GM20000 (cell line): ENCODE results near the gene ARHGEF26.

Experiments used
- DNase-seq: peaks from one replicate; pipeline ENCODE4 v3.0.0; 2012; ENCODE audit warnings: low spot score
- TF ChIP-seq, protein P1 (sequence below): IDR thresholded peaks from 2 replicates; pipeline ENCODE4 v1.5.1; 2012; ENCODE audit warnings: mild to moderate bottlenecking, control low read depth; ENCODE audit errors: extremely low read depth, missing control alignments

Gene ARHGEF26

DNA sequence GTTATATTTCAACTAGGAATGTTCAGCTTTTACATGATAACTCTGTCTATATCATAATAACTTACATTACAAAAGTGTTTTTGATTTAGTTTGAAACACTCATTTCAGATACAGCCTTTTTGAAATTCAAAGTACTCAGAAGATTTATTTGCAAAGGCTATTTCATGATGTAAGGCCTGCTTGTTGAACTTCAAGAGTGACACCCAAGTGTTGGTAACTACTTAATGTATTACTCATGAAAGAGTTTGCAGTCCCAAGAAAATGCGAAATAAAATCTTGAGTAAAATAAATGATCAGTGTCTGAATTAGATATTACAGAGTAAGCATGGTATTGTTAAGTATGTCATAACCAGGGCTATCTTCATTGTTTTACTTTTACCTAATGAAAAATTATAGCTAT, 35.3 kb downstream of the ARHGEF26 start:
- TF ChIP-seq, protein P1, sequence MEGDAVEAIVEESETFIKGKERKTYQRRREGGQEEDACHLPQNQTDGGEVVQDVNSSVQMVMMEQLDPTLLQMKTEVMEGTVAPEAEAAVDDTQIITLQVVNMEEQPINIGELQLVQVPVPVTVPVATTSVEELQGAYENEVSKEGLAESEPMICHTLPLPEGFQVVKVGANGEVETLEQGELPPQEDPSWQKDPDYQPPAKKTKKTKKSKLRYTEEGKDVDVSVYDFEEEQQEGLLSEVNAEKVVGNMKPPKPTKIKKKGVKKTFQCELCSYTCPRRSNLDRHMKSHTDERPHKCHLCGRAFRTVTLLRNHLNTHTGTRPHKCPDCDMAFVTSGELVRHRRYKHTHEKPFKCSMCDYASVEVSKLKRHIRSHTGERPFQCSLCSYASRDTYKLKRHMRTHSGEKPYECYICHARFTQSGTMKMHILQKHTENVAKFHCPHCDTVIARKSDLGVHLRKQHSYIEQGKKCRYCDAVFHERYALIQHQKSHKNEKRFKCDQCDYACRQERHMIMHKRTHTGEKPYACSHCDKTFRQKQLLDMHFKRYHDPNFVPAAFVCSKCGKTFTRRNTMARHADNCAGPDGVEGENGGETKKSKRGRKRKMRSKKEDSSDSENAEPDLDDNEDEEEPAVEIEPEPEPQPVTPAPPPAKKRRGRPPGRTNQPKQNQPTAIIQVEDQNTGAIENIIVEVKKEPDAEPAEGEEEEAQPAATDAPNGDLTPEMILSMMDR, result no peak

DNA sequence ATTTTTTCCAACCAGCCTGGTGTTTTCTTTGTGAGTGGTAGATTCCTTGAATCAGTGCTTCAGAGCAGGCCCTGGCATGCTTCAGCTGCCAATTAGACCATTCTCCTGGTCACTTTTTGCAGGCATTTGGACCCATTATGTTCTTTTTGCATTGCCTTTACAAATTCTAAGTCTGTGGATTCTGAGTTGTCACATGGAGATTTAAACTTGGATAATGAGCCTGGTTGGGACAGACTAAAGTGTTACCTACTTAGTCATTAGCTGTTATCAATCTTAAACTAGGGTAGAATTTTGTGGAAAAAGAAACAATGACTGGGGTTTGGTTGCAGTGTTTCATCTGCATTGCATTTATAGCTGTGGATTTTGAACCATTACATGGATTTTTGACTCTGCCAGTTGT, 40.6 kb downstream of the ARHGEF26 start:
- DNase-seq, result no peak
- TF ChIP-seq, protein P1, result no peak

More for the DNA sequence above, 35.3 kb downstream of the ARHGEF26 start:
- DNase-seq, result no peak

DNA sequence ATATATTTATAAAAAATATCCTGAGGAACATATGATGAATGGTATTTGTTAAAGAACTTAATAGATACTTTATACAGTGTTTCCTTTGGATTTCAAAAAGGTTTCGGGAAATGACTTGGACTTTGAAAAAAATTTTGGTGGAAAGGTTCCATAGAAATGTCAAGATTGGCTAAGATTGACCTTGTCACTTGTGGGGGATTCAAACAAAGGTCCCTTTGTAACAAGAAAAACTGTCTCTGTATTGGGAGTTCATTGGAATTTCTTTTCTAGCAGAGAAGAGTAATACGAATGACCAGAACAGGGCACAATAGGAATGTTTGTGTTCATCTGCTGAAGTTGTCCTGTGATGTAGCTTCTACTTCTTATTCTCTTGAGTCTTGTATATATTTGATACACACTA, 43.2 kb downstream of the ARHGEF26 start:
- TF ChIP-seq, protein P1, result no peak

DNA sequence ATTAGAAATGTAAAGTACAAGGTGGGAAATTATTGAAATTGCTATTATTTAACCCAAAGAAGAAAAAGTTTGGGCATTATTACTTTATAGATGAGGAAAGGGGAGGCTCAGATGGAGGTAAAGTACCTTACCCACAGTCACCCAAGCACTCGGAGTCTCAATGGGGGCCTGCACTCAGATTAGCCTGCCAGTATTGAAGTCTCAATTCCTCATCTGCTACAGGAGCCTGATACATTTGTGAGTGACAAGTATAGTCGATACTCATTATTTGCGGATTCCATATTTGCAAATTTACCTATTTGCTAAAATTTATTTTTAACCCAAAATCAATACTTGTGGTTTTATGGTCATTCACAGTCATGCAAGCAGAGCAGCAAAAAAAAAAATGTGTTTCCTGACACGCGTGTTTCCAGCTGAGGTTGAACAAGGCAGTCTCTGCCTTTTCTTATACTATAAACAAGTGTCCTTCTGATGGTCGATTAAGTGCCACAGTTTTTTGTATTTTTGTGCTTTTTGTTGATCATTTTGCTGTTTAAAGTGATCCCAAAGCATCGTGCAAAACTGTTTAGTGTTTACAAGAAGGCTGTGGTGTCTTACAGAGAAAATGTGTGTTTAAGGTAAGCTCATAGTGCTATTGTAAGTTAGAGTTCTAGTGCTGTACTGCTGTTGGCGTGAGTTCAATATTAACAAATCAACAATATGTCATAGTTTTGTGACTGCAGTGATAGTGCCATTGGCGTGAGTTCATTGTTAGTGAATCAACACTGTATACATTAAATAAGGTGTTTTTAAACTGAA, 48.0 kb downstream of the ARHGEF26 start:
- TF ChIP-seq, protein P1, result no peak
- DNase-seq, result no peak

More for the DNA sequence above, 43.2 kb downstream of the ARHGEF26 start:
- DNase-seq, result no peak

DNA sequence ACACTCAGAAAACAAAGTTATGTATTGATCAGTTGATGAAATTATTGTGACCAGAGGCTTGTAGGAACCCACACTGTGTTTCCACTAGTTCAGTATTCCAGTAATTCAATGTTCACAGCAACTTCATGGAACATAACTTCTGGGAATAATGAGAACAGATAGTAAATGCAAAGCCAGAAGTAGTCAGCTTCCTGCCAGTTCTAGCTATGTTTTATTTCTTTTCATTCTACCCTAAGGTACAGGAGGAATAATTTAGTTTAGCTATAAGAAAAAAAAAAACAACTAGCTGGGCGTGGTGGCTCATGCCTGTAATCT, 48.6 kb downstream of the ARHGEF26 start:
- TF ChIP-seq, protein P1, result no peak
- DNase-seq, result no peak

DNA sequence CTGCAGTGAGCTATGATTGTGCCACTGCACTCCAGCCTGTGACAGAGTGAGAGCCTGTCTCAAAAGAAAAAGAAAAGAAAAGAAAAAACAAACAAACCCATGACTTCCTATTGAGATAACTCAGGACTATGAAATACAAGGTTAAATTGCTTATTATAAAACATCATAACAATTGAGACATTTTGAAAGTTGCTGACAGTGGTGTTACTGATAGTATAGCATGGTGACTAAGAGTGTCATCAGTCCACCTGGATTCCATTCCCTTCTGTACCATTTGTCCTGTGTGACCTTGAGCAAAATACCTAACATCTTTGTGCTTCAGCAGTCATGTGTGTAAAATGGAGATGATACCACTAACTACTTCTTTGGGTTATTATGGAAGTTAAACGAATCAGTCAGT, 49.1 kb downstream of the ARHGEF26 start:
- DNase-seq, result no peak
- TF ChIP-seq, protein P1, result no peak

DNA sequence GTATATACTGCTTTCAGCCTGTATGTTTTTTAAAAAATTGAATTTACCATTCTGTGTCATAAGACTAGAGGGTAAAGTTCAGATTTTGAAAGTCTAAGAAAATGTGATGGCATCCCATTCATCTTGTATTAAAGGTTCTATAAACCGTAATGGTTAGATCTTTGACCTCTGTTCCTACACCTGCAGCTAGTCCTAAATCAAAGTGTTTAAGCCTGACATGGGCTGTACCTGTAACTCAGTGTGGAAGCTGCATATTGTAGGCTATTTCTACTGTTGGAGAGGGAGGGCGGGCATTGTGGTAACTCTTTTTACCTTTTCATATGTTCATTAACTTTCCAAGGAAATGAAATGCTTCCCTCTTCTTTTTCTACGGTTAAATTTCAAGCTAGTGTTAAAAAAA, 53.9 kb downstream of the ARHGEF26 start:
- no peak for DNase-seq

More for the DNA sequence above, 53.9 kb downstream of the ARHGEF26 start:
- TF ChIP-seq, protein P1, result no peak
